Left ventricle myocardium inferior (tissue), 1 donor: ENCODE measurements around the gene DTNB. TPM values are rescaled to one million over a fixed set of nuclear protein-coding genes. Genes with fewer than 3 reads are reported as not detected.
A peak's percentile ranks its signal among the peaks of the same experiment; 100 is the strongest.

Experiments
- DNase-seq: peaks from one replicate; pipeline ENCODE4 v3.0.0-alpha.2; 2020
- H3K27ac ChIP-seq: fragments of 200-600 bp; replicated peaks from 2 replicates; pipeline ENCODE4 v1.8.0; 2021
- H3K27me3 ChIP-seq: fragments of 200-600 bp; 2 replicates; pipeline ENCODE4 v1.8.0; 2021; ENCODE audit warnings: low read depth
- H3K36me3 ChIP-seq: fragments of 200-600 bp; 2 replicates; pipeline ENCODE4 v1.8.0; 2021
- H3K4me1 ChIP-seq: fragments of 200-600 bp; 2 replicates; pipeline ENCODE4 v1.8.0; 2021
- H3K4me3 ChIP-seq: fragments of 200-600 bp; 2 replicates; pipeline ENCODE4 v1.8.0; 2021; ENCODE audit warnings: mild to moderate bottlenecking, moderate library complexity
- H3K9me3 ChIP-seq: fragments of 200-600 bp; replicated peaks from 2 replicates; pipeline ENCODE4 v1.8.0; 2021
- intact Hi-C: fragments of 100-400 bp; cut with micrococcal nuclease; formaldehyde crosslinking; loops from one replicate; pipeline ENCODE4 v1.11.0; 2022
- total RNA-seq: library from RNA; stranded (reverse); fragmentation: NEBNext Ultra II Directional; extraction: Animal tissue kit (Norgen Biotek cat#: 25700); gene quantifications from one replicate; pipeline ENCODE4 v1.2.1, GENCODE V29; 2021
- TF ChIP-seq, protein P1 (sequence below): fragments of 200-600 bp; IDR thresholded peaks from 2 replicates; pipeline ENCODE4 v1.8.0; 2021; ENCODE audit warnings: antibody characterized with exemption, mild to moderate bottlenecking, borderline replicate concordance
- donor health status: DM: no; HTN: yes; CAD: no; lungs with severe emphysema.

Gene DTNB
- total RNA-seq, 1 donor from 2014 or later = 4.5 TPM

DNA sequence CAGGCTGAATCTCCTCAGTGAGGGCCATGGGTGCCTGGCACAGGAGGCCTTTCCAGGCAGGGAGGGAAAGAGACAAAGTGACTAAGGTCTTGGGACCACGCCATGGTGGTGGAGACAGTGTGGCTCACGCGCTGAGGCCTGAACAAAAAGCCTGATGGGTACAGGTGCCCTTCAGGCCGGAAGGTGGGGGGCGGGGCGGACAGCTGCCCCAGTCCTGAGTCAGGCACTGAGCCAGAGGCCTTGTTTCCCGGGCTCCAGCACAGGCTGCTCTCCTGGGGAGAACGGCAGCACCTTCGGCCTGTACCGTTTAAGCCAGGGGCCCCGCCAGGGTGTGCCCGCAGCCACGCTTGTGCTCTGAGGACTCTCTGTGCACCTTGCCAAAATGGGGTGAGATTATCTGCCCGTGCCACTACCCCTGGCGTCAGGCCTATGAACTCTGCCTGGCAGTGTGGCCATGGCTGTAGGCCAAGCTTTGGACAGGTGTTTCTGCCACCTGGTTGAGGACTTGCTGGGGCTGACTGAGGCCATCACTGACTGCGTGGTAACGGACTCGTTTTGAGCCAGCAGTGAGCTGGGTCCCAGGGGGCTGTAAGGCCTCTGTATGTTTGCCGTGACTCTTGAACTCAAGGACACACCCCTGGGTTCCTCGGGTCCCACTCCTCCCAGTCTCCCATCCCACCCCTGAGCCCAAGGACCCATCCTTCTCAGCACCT, 300.0 kb downstream of the DTNB start:
- Histone ChIP-seq H3K36me3 (no peaks in the 10 kb centered on the region), H3K4me1 (peaks cover 21% of the 10 kb centered on the region), H3K9me3 (no peaks in the 10 kb centered on the region), H3K27ac (peak overlapping the region; percentile 12), H3K27me3 (no peaks in the 10 kb centered on the region), H3K4me3 (no peak overlapping the region)
- intact Hi-C loops = no loop called here
- no peak for DNase-seq
- TF ChIP-seq, protein P1, sequence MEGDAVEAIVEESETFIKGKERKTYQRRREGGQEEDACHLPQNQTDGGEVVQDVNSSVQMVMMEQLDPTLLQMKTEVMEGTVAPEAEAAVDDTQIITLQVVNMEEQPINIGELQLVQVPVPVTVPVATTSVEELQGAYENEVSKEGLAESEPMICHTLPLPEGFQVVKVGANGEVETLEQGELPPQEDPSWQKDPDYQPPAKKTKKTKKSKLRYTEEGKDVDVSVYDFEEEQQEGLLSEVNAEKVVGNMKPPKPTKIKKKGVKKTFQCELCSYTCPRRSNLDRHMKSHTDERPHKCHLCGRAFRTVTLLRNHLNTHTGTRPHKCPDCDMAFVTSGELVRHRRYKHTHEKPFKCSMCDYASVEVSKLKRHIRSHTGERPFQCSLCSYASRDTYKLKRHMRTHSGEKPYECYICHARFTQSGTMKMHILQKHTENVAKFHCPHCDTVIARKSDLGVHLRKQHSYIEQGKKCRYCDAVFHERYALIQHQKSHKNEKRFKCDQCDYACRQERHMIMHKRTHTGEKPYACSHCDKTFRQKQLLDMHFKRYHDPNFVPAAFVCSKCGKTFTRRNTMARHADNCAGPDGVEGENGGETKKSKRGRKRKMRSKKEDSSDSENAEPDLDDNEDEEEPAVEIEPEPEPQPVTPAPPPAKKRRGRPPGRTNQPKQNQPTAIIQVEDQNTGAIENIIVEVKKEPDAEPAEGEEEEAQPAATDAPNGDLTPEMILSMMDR = no peak

DNA sequence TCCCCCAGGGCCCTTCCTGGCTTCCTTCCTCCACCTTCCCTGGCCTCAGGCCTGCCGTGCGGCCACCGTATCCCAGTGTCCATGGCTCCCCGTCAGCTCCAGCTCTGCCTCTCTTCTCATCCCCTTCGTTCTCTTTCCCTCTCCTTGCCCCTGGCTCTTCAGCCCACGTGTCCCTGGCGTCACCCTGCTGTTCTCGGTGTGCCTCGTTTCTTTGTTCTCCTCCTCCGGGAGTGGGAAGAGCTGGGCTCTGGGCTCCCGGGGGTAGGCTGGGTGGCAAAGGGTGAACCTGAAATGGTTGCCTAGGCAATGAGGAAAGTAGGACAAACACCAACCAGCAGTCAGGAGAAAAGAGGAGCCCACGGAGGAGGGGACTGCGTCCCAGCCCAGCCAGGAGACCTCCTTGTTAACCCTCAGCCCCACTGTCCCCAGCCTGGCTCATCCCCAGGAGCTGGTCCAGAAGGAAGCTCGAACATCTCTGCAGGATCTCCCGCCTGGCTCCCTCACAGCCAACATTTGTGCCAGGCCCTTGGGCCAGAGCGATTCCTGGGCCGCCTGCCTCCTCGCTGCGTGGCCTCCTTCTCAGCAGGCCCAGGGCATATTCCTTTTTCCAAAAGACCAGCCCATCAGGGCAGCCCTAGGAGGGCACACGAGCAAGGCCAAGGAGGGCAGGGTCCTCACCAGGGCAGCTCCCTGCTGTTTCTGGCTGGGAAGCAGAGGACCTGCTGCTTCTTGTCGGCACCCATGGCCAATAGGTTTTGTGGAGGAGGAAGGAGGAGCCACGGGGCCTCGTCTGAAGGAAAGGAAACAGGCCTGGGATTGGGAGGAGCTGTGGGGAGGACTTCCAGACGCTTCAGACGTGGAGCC, 300.7 kb downstream of the DTNB start:
- Histone ChIP-seq H3K27ac (no peak overlapping the region), H3K9me3 (no peaks in the 10 kb centered on the region), H3K4me1 (peaks cover 21% of the 10 kb centered on the region), H3K36me3 (no peaks in the 10 kb centered on the region), H3K27me3 (no peaks in the 10 kb centered on the region), H3K4me3 (no peak overlapping the region)
- intact Hi-C loops = no loop called here
- TF ChIP-seq, protein P1 = no peak
- no peak for DNase-seq

DNA sequence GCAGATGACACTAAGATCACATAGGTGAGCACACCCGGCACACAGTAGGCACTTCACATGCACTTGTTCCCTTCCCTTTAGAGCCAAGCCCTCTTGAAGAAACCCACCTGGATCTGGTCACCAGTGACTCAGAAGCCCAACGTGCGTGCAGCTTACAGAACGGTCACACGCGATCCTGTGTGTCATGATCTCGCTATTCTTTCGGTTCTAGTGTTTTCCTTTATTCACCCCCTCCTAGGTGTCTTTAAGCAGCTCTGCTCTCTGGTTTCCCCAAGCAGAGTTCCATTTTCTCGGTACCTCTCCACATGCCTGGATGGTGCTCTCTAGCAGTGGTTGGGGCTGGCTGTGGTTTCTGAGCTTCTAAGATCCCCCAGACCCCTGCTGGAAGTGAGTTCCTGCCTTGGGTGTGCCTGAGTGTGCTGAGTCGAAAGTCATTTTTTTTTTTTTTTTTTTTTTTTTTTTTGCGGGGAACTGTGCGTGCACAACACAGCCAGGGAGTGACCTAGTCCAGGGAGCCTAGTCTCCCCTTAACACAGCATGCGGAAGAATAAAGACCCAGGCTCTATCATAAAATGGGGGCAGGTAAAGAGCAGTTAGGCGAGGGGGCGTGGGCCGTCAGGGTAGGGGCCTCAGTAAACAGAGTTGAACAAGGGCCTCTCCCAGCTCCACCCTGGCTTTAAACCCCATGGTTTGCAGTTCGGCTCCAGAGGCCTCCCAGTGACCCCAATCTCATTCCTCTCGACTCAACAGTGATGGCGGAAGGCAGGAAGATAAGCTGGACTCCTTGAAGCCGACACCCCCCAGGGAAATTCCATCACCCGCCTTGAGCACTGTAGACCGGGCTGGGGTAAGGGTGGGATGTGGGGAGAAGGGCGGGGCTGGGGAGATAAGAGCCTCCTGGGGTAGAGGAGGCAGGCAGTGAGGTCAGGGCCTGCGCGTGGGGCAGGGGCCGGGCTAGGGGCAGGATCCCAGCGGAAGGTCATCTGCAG, 301.8 kb downstream of the DTNB start:
- TF ChIP-seq, protein P1 = no peak
- intact Hi-C loops = no loop called here

DNA sequence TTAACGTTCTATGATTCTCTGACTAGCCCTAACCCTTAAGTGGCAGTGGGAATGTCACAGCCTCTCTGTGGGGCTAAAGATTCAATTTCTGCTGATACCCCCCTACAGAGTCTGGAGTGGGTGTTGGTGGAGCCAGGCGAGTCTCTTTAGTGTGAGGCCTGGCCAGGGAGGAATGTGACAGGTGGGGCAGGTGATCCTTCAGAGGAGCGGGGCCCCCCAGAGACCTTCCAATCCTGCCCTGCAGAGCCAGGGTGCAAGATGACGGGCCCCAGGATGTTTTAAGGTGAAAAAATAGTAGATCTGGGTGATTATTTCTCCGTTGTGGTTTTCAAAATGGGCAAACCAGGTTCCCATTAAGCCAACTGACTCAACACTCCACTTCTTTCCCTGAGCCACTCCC, 303.5 kb downstream of the DTNB start:
- Histone ChIP-seq H3K9me3 (no peaks in the 10 kb centered on the region), H3K27ac (no peak overlapping the region), H3K4me1 (peaks cover 7% of the 10 kb centered on the region), H3K36me3 (no peaks in the 10 kb centered on the region), H3K4me3 (no peak overlapping the region), H3K27me3 (no peaks in the 10 kb centered on the region)
- DNase-seq = no peak
- intact Hi-C loops = no loop called here
- TF ChIP-seq, protein P1 = no peak

More for the DNA sequence above, 301.8 kb downstream of the DTNB start:
- Histone ChIP-seq H3K27me3 (no peaks in the 10 kb centered on the region), H3K36me3 (no peaks in the 10 kb centered on the region), H3K4me1 (peaks cover 11% of the 10 kb centered on the region), H3K9me3 (no peaks in the 10 kb centered on the region), H3K27ac (no peak overlapping the region), H3K4me3 (no peak overlapping the region)
- DNase-seq = no peak

DNA sequence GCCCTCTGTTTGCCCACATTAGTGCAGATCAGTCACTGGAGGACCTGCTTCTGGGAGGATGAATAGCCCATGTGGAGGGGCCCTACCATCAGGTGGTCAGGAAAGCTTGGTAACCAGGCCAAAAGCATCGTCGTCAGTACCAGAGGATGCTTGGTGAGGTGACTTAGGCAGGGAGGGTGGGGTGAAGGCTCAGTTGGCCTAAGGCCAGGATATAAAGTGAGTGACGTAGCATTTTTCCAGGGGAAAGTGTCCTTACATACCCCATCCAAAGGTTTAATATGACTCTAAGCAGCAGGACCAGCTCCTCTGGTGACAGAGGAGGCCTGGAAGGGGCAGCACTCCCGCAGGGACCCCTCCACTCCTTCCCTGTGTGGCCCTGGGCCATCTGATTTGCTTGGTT, 303.9 kb downstream of the DTNB start:
- no peak overlapping the region for H3K27ac ChIP-seq
- H3K9me3 ChIP-seq = no peaks in the 10 kb centered on the region
- TF ChIP-seq, protein P1 = no peak
- H3K4me3 ChIP-seq = no peak overlapping the region
- intact Hi-C loops = no loop called here
- peaks cover 7% of the 10 kb centered on the region for H3K4me1 ChIP-seq
- DNase-seq = no peak
- no peaks in the 10 kb centered on the region for H3K36me3 ChIP-seq
- no peaks in the 10 kb centered on the region for H3K27me3 ChIP-seq
